Epithelial cell of prostate (primary cell): ENCODE results near the gene EVX2.

Experiments
- DNase-seq: peaks from one replicate; pipeline ENCODE4 v3.0.0-alpha.2; 2011; ENCODE audit warnings: low read depth, low spot score
- H3K27ac ChIP-seq: fragments of 450-650 bp; 2 replicates; pipeline ENCODE4 v1.5.1; 2017; ENCODE audit warnings: mild to moderate bottlenecking

Gene EVX2

DNA sequence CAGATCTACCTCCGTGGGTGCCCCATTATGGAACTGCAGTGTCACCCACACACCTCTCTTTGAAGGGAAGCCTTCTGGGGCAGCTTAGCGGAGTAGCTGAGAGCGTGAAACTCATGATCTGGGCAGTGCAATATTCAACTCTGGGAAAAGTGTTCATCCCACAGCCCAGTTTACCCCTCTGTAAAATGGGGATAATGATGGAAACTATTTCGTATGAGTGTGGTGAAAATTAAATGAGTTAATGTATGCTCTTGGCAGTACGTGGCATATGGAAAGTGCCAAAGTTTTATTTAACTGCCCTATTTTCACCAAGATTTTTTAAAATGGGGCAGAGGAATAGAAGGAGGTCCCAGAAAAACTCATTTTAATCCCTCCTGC is 11.5 kb downstream of the EVX2 start:
- no peak overlapping the region for H3K27ac ChIP-seq
- DNase-seq: no peak

DNA sequence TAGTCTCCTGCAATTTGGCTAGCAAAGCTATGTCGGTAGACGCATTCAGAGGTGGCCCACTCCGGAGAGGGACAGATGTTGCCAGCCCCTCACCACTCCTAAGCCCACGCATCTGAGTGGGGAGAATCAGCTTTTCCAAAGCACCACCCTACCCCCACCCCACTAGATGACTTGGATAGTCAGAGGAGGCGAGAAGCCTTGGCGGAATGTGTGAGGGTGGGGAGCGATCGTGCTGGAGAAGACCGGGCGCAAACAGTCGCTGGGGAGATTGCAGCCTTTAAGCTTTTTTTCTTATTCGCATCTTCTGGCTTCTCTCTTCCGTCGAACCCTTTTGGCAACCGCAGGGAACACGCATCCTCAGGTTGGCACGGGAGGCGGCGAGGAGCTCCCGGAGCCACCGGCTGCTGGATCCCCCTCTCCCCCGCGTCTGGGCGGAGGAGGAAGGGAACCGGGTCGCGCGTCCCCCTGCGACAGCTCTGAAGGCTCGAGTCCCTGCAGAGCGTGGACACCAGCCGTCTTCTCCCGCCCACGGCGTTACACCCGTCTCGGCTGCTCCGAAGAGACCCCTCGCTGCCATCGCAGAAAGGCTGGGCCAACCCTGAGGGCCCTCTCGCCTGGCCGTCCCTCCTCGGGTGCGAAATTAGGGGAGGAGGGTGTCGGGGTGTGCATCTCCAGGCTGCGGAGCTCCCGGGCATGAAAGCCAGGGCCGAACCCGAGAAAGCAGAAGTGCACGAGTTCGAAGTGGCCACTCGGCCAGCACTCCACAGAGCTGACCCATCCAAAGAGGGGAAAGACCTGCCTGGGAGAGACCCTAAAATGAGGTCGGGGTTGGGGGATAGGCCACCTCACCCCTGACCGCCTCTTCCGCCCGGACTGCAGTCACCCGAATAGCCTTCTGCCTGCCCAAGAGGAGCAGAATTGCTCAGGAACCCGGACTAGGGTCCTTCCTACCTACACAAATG is 12.2 kb downstream of the EVX2 start:
- no peak overlapping the region for H3K27ac ChIP-seq
- DNase-seq: no peak

DNA sequence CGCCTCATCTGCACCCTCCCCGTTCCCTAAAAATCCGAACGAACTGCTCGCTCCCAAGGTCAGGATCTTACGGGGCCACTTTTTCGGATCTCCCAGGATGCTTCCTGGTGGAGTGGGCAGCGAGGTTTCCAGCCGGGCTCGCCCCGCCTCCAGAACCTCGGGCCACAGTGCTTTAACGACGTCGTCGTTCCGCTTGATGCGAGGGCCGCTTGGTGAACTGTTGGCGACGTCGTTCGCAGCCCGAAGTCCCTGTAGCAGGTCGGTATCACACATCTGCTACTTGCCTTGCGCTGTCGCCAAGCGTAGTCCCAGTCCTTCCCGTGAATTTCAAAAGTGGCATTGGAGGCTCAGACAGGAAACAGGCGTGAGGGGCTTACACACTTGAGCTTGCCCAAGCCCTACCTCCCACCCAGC is 15.3 kb downstream of the EVX2 start:
- DNase-seq: no peak
- no peak overlapping the region for H3K27ac ChIP-seq

DNA sequence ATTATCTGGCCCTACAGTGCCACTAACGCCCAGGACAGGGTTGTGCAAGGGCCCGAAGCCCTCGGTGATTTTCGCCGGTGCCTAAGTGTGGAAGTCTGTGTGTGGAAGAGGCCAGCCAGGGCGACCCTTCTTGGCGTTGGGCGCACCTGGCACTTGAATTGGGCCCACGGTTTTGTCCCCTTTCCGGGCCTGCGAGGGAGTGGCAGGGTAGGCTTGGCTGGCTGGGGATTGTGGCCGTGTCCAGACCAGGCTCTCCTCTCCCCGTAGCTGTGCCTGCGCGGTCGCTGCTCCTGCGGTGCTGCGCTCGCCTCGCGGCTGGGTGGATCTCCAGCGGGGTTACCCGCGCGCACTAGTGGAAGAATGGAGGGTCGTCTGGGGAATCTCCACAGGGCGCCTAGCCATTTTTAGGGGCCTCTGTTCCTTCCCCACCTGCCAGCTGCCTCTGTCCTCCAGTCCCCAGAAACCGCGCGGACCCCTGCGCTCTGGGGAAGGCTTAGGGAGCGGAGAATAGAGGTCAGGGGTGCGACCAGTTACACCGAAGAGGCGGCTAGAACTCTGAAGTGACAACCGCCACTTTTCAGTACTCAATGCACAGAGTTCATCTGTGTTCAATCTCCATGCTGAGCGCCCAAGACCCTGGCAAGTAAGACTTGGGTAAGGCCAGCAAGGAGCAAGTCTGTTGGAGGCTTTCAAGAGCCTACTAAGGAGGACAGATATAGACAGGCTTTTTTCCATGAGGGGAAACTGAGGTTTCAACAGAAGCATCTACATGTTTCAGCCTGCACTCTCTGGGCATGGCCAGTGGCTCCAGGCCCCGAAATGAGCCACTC is 16.0 kb downstream of the EVX2 start:
- no peak for DNase-seq
- no peak overlapping the region for H3K27ac ChIP-seq

DNA sequence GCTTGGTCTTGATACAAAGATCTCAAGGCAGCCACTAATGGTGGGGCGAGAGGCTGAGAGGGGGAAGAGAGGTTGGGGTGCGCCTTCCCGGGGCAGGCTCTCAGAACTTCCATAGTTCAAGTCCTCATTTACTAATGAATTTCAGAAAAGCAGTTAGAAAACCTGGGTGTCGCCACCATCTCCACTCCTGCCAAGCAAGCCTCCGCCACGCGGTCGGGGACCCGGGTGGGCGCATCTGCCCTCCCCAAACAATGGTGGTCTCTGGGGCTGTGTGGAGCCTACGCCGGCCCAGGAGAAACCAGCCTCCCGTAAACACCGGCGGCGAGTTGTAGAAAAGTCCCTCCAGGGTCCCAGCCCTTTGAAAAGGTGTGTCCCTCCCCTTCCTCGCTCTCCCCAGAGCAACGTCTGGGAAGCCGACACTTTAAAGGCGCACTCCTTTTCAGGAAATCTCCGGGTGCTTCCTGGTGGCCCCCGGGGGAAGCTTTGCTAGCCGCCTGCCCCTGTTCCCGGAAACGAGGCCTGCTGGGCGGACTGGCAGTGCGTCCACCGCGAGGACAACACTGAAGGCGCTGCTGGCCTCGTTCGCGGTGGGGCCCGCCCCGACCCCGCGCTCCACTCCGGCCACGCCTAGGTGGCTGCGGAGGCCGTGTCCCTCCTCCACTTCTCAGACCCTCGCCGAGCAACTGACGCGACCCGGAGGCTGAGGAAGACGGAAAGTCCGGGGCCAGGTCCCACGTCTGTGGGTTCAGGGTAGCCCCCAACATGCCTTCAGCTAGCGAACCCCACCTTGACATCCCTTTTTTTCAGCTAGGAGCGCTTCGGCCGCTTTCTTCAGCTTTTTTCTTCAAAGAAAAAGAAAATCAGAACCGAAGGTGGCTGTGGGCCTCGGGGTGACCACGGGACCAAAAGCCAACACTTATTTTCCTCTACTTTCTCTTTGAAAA is 16.8 kb downstream of the EVX2 start:
- H3K27ac ChIP-seq: no peak overlapping the region
- no peak for DNase-seq

DNA sequence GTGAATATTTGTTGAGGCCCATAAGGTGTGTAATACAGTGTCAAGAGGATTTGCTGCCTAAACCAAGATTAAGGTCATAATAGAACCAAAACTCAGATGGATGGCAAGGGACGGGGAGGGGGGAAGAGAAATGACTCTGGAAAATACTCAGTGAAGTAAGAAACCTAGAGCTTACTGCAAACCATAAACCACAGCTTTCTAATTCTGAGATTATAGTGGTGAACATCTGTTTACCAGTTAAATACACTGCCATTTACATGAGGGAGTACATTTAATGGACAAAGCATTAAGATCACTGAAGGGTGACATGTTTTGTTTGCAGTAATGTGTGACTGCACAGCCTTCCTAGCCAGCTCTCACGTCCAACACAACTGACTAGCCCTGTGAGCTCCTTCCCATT is 19.8 kb downstream of the EVX2 start:
- no peak for DNase-seq
- no peak overlapping the region for H3K27ac ChIP-seq

DNA sequence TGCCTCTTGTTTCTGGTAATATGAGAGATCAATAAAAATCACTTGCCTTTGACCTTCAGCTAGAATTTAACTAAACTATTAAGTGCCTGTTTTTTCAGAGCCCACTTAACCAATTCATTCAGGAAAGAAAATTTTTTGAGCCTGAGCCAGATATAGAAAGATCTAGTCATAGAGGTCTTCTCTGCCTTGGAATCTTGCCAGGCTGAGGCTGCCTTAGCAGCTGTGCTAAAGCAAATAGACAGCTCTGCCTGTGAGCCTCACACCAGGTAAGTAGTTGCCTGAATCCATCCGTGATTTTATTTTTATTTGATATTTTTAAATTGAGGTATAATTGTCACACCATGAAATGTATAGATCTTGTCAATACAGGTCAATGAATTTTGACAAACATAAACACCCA is 27.4 kb downstream of the EVX2 start:
- no peak for DNase-seq
- no peak overlapping the region for H3K27ac ChIP-seq

DNA sequence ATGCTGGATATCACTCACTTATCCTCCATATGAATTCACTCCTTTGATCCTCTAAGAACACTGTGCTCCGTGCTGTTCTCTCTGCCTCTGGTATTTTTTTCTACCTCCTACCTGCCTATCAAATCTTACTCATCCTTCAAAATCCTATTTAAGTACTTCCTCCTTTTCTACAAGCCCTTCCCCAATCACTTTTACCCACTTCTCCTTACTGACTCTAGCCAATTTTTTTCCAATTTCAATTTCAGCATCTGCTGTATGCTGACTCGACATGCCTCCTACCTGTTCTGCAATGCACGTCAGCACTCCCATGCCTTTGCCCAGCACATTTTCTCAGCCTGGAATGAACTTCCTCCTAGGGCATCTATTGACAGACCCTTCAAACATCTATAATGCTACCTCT is 44.4 kb downstream of the EVX2 start:
- H3K27ac ChIP-seq: no peak overlapping the region

DNA sequence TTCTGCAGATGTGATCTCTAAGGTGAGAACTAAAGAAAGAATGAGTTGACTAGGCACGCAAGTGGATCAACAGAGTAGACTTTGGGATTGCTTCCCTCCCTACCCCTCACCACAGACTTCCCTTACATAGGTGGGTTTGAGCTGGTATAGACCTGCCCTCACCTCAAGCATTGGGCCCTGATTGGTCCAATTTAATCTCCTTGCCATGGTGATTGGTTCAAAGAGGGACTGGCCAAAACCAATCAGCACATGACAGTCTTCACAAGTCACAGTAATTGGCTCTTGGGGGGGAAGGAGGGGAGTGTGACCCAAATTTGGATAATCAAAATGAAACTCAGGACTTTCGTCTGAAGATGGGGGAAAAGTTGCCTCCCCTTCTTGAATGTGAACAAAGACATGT is 45.1 kb downstream of the EVX2 start:
- no peak overlapping the region for H3K27ac ChIP-seq
- no peak for DNase-seq

More for the DNA sequence above, 44.4 kb downstream of the EVX2 start:
- DNase-seq: no peak

DNA sequence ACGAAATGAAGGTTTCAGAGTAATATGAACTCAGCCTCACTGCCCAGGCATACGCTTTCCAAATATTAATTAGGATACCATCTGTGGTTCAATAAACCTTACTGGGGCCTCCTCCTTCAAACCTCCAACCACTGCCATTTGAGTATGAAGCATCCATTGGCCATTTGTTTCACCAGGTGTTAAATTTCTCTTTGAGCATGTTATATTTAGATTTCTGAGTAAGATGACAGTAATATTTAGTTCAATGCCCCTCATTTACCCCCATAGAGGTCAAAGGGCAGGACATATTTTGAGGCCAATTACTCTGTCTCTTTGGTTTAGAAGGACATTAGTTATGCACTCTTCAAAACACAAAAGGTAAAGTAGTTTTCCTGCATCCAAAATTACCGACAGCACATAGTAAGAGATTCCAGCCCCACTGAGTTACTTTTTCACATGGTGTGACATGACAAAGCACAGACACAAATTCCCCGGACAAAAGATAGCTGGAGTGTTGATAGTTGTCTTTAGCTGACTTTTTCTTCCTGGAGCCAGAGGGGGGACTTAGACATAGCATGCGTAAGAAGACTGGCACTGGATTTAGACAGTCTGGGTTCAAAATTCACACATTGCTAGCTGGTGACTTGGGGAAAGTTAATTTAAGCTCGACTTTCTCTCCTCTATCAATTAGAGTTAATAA is 48.6 kb downstream of the EVX2 start:
- DNase-seq: no peak
- no peak overlapping the region for H3K27ac ChIP-seq

DNA sequence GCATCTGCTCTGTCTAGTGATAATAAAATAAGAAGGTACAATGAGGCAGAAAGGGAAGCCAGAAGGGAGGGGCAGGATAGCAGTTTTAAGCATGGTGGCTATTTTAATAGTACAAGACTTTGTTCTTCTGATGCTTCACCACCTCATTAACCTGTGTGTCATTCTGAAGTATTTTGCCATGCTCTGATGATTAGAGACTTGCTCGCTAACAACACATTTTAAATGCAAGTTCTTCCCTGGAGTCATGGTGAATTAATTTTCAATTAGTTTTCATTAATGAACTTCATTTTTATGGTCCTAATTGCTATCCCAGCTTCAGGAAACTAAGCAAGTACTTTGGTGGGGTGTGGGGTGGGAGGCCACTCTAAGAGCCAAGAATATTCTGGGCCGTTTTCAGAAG is 56.0 kb downstream of the EVX2 start:
- H3K27ac ChIP-seq: no peak overlapping the region
- DNase-seq: no peak
